PC-3 (cell line): Measurements from ENCODE around the gene DUOX1. TPM values are rescaled to one million over a fixed set of nuclear protein-coding genes. Genes with fewer than 3 reads are reported as not detected.

ENCODE experiments used
- ATAC-seq: fragments of 200-7000 bp; cut with Tn5 transposase; 2 replicates; pipeline ENCODE4 v1.9.1; 2020; ENCODE audit warnings: mild to moderate bottlenecking, moderate library complexity
- BruUV-seq: library from RNA; stranded (reverse); fragments of 400-500 nt; replicated peaks from 2 replicates; lab custom pipeline; 2021; lab: Mats Ljungman, UMichigan
- CTCF ChIA-PET: fragments of 300-600 bp; sonication (Branson Sonifier 250); formaldehyde crosslinking; loops from one replicate; lab custom pipeline; 2022; ENCODE audit warnings: antibody characterized with exemption; lab: Charles Lee
- POLR2A ChIA-PET: fragments of 300-600 bp; sonication (Branson Sonifier 250); formaldehyde crosslinking; loops from one replicate; lab custom pipeline; 2022; ENCODE audit warnings: antibody characterized with exemption; ENCODE audit not compliant: unreplicated experiment; lab: Charles Lee
- DNase-seq: peaks from one replicate; pipeline ENCODE4 v3.0.0-alpha.2; 2015
- H2AFZ ChIP-seq: fragments of 300-600 bp; sonication (generic); 2 replicates; pipeline ENCODE4 v1.6.0; 2016; ENCODE audit warnings: antibody characterized with exemption, low read length
- H3F3A ChIP-seq: fragments of 300-600 bp; sonication (generic); one replicate; pipeline ENCODE4 v1.6.0; 2017; ENCODE audit warnings: antibody characterized with exemption, low read length, control low read depth, mild to moderate bottlenecking; ENCODE audit not compliant: unreplicated experiment
- H3K27ac ChIP-seq: fragments of 300-600 bp; sonication (generic); 2 replicates; pipeline ENCODE4 v1.5.1; 2016; ENCODE audit warnings: mild to moderate bottlenecking, low read length
- H3K27me3 ChIP-seq: fragments of 300-600 bp; sonication (generic); 2 replicates; pipeline ENCODE4 v1.6.1; 2016; ENCODE audit warnings: low read length, mixed read lengths
- H3K36me3 ChIP-seq: fragments of 300-600 bp; sonication (generic); 2 replicates; pipeline ENCODE4 v1.6.1; 2016; ENCODE audit warnings: low read depth, mixed run types, low read length, mixed read lengths
- H3K4me1 ChIP-seq: fragments of 300-600 bp; sonication (generic); 2 replicates; pipeline ENCODE4 v1.5.1; 2016; ENCODE audit warnings: low read length; ENCODE audit not compliant: insufficient read depth
- H3K4me2 ChIP-seq: fragments of 300-600 bp; sonication (generic); 2 replicates; pipeline ENCODE4 v1.6.0; 2016; ENCODE audit warnings: low read length
- H3K4me3 ChIP-seq: fragments of 300-600 bp; sonication (generic); 2 replicates; pipeline ENCODE4 v1.5.1; 2016; ENCODE audit warnings: mild to moderate bottlenecking, low read length, mixed read lengths
- H3K79me2 ChIP-seq: fragments of 300-600 bp; sonication (generic); 2 replicates; pipeline ENCODE4 v1.6.1; 2017; ENCODE audit warnings: low read length, mixed read lengths
- H3K9ac ChIP-seq: fragments of 300-600 bp; sonication (generic); 2 replicates; pipeline ENCODE4 v1.6.0; 2016; ENCODE audit warnings: mild to moderate bottlenecking, low read length
- H3K9me2 ChIP-seq: fragments of 300-600 bp; sonication (generic); replicated peaks from 2 replicates; pipeline ENCODE4 v1.6.1; 2016; ENCODE audit warnings: mixed run types, low read length, mixed read lengths
- H3K9me3 ChIP-seq: fragments of 300-600 bp; sonication (generic); 2 replicates; pipeline ENCODE4 v1.6.1; 2016; ENCODE audit warnings: low read length, mixed read lengths
- H4K20me1 ChIP-seq: fragments of 300-600 bp; sonication (generic); 2 replicates; pipeline ENCODE4 v1.6.1; 2016; ENCODE audit warnings: low read length, mixed read lengths
- CTCF ChIP-seq: fragments of 300-600 bp; sonication (generic); conservative IDR thresholded peaks from 2 replicates; pipeline ENCODE4 v1.5.1; 2017; ENCODE audit warnings: antibody characterized with exemption, low read depth, mild to moderate bottlenecking, low read length
- EZH2 ChIP-seq: fragments of 300-600 bp; sonication (generic); IDR thresholded peaks from one replicate; pipeline ENCODE4 v1.6.1; 2017; ENCODE audit warnings: antibody characterized with exemption, mild to moderate bottlenecking, low read length; ENCODE audit not compliant: unreplicated experiment
- EZH2phosphoT487 ChIP-seq: fragments of 300-600 bp; sonication (generic); IDR thresholded peaks from 2 replicates; pipeline ENCODE4 v1.6.1; 2018; ENCODE audit warnings: mild to moderate bottlenecking, antibody characterized with exemption, low read length, borderline replicate concordance
- intact Hi-C: fragments of 100-400 bp; cut with micrococcal nuclease; formaldehyde crosslinking; loops from 2 replicates; pipeline ENCODE4 v1.9.0; 2023
- total RNA-seq: library from RNA; depleted of rRNA; stranded (reverse); fragments of >200 nt; gene quantifications from 2 replicates; pipeline ENCODE4 v1.2.3, GENCODE V29; 2014; rRNA removed

The DUOX1 gene
- total RNA-seq, 1 experiment from 2014 or later = not detected

- Histone ChIP-seq H3K4me3 (no peak overlapping the region), H3K79me2 (no peaks in the 10 kb centered on the region), H3K36me3 (no peaks in the 10 kb centered on the region), H3F3A (no peaks in the 10 kb centered on the region), H3K27me3 (no peaks in the 10 kb centered on the region), H3K27ac (no peak overlapping the region), H3K9ac (no peak overlapping the region), H3K9me2 (no peaks in the 10 kb centered on the region), H4K20me1 (no peaks in the 10 kb centered on the region), H3K9me3 (no peaks in the 10 kb centered on the region), H3K4me1 (peaks cover under 1% of the 10 kb centered on the region; the same call in 1 of the 2 replicates), H3K4me2 (no peak overlapping the region), H2AFZ (no peak overlapping the region)
- ChIA-PET CTCF (no interaction called here), POLR2A (no interaction called here)
- intact Hi-C loops = no loop called here
- TF ChIP-seq EZH2phosphoT487 (no peak), CTCF (no peak), EZH2 (no peak)
- no TSS peak for BruUV-seq
- no peak for ATAC-seq
- DNase-seq = no peak
Measured at GRCh38 chr15:45212493-45212892, 82.7 kb downstream of the DUOX1 start.

Other genes starting within 250 kb of the DUOX1 start
- gene TERB2, start 173.3 kb upstream of the DUOX1 start, total RNA-seq = not detected in 2 replicates
- gene SORD, start 106.8 kb upstream of the DUOX1 start, total RNA-seq = 118 and 119 TPM in 2 replicates
- gene DUOX2, start 15.8 kb upstream of the DUOX1 start, total RNA-seq = not detected in 2 replicates
- gene DUOXA2, start 15.7 kb upstream of the DUOX1 start, total RNA-seq = not detected in 2 replicates
- 1.3 TPM in 1 of 2 replicates, not detected in the other for gene DUOXA1, start 115 bp upstream of the DUOX1 start, total RNA-seq
- gene SHF, start 58.0 kb downstream of the DUOX1 start, total RNA-seq = 1.2 and 2.2 TPM in 2 replicates
- gene SLC28A2, start 122.2 kb downstream of the DUOX1 start, total RNA-seq = not detected in 2 replicates
- gene GATM, start 248.6 kb downstream of the DUOX1 start, total RNA-seq = 0.86 and 0.87 TPM in 2 replicates